IMR-90 (cell line): ENCODE measurements around the gene DEK. TPM values are rescaled to one million over a fixed set of nuclear protein-coding genes. Genes with fewer than 3 reads are reported as not detected.
"Not testable (repeated sequence)": the region's sequence is repeated elsewhere in the genome, so short reads cannot be mapped to it uniquely, and the experiment has no call there.

ENCODE experiments used
- ATAC-seq: fragments of 200-7000 bp; cut with Tn5 transposase; 2 replicates; pipeline ENCODE4 v1.9.1; 2020; ENCODE audit warnings: low read depth, mild to moderate bottlenecking, moderate library complexity
- BruUV-seq: library from RNA; stranded (reverse); fragments of 400-500 nt; replicated peaks from 2 replicates; lab custom pipeline; 2021; lab: Mats Ljungman, UMichigan
- CTCF ChIA-PET: fragments of 300-600 bp; formaldehyde crosslinking; extraction: SDS; loops from one replicate; lab custom pipeline; 2021; ENCODE audit warnings: antibody characterized with exemption; lab: Yijun Ruan, JAX
- POLR2A ChIA-PET: fragments of 300-600 bp; sonication (Branson Sonifier 250); formaldehyde crosslinking; loops from one replicate; lab custom pipeline; 2022; ENCODE audit warnings: antibody characterized with exemption; ENCODE audit not compliant: unreplicated experiment; lab: Charles Lee
- DNase-seq: peaks from one replicate; pipeline ENCODE4 v3.0.0; 2013
- H2AFZ ChIP-seq: replicated peaks from 2 replicates; pipeline ENCODE3; 2013; ENCODE audit warnings: low read length, mild to moderate bottlenecking; ENCODE audit not compliant: poor library complexity
- H2AK5ac ChIP-seq: 2 replicates; pipeline ENCODE4 v1.6.1; 2013; ENCODE audit warnings: low read depth, low read length, inconsistent platforms
- H2AK9ac ChIP-seq: replicated peaks from 2 replicates; pipeline ENCODE3; 2013; ENCODE audit warnings: mild to moderate bottlenecking, low read depth, low read length, moderate library complexity; ENCODE audit not compliant: poor library complexity
- H2BK120ac ChIP-seq: 2 replicates; pipeline ENCODE4 v1.6.1; 2013; ENCODE audit warnings: low read depth, low read length, inconsistent platforms
- H2BK15ac ChIP-seq: 3 replicates; pipeline ENCODE4 v1.6.1; 2013; ENCODE audit warnings: low read depth, low read length, inconsistent platforms
- H2BK20ac ChIP-seq: 2 replicates; pipeline ENCODE4 v1.6.1; 2013; ENCODE audit warnings: low read depth, mild to moderate bottlenecking, inconsistent platforms, low read length, moderate library complexity
- H2BK5ac ChIP-seq: 2 replicates; pipeline ENCODE4 v1.6.1; 2013; ENCODE audit warnings: mild to moderate bottlenecking, low read depth, low read length, inconsistent platforms; ENCODE audit not compliant: poor library complexity, severe bottlenecking
- H3K14ac ChIP-seq: replicated peaks from 2 replicates; pipeline ENCODE4 v1.6.1; 2013; ENCODE audit warnings: low read depth, low read length, inconsistent platforms
- H3K18ac ChIP-seq: 2 replicates; pipeline ENCODE4 v1.6.1; 2013; ENCODE audit warnings: low read depth, low read length, control low read depth
- H3K23ac ChIP-seq: 2 replicates; pipeline ENCODE4 v1.6.1; 2013; ENCODE audit warnings: low read depth, low read length, inconsistent platforms
- H3K27ac ChIP-seq: 2 replicates; pipeline ENCODE4 v1.5.1; 2013; ENCODE audit warnings: mild to moderate bottlenecking, control low read depth, low read length; ENCODE audit not compliant: insufficient read depth
- H3K27me3 ChIP-seq: 2 replicates; pipeline ENCODE4 v1.6.1; 2013; ENCODE audit warnings: low read length; ENCODE audit not compliant: control insufficient read depth, insufficient read depth
- H3K36me3 ChIP-seq: 2 replicates; pipeline ENCODE4 v1.6.1; 2013; ENCODE audit warnings: low read length, mixed read lengths; ENCODE audit not compliant: control insufficient read depth, insufficient read depth
- H3K4ac ChIP-seq: 2 replicates; pipeline ENCODE4 v1.6.1; 2013; ENCODE audit warnings: low read depth, low read length, inconsistent platforms
- H3K4me1 ChIP-seq: 2 replicates; pipeline ENCODE4 v1.6.1; 2013; ENCODE audit warnings: low read length, mixed read lengths; ENCODE audit not compliant: control insufficient read depth, insufficient read depth
- H3K4me2 ChIP-seq: 2 replicates; pipeline ENCODE4 v1.6.1; 2013; ENCODE audit warnings: low read depth, mild to moderate bottlenecking, control low read depth, low read length, moderate library complexity
- H3K4me3 ChIP-seq: 2 replicates; pipeline ENCODE4 v1.5.1; 2013; ENCODE audit warnings: low read depth, mild to moderate bottlenecking, control low read depth, low read length, moderate library complexity; ENCODE audit not compliant: insufficient read depth
- H3K56ac ChIP-seq: 2 replicates; pipeline ENCODE4 v1.6.1; 2013; ENCODE audit warnings: low read length, inconsistent platforms; ENCODE audit not compliant: insufficient read depth; ENCODE audit errors: extremely low read depth
- H3K79me1 ChIP-seq, 2 experiments: 2 replicates each; pipeline ENCODE4 v1.6.1; 2013; ENCODE audit warnings: low read length in 2 of 2, inconsistent platforms in 1 of 2, low read depth in 1 of 2
- H3K9ac ChIP-seq: 2 replicates; pipeline ENCODE4 v1.6.1; 2013; ENCODE audit warnings: low read depth, low read length, control low read depth
- H3K9me1 ChIP-seq: 2 replicates; pipeline ENCODE4 v1.6.1; 2013; ENCODE audit warnings: low read length, inconsistent platforms; ENCODE audit not compliant: insufficient read depth
- H3K9me3 ChIP-seq: 2 replicates; pipeline ENCODE4 v1.6.1; 2013; ENCODE audit warnings: low read length; ENCODE audit not compliant: control insufficient read depth, insufficient read depth
- H4K20me1 ChIP-seq: 2 replicates; pipeline ENCODE4 v1.6.1; 2013; ENCODE audit warnings: low read length, inconsistent platforms; ENCODE audit not compliant: insufficient read depth
- H4K5ac ChIP-seq: 2 replicates; pipeline ENCODE4 v1.6.1; 2013; ENCODE audit warnings: mild to moderate bottlenecking, low read depth, low read length, control low read depth
- H4K8ac ChIP-seq, 2 experiments: 2 replicates each; pipeline ENCODE4 v1.6.1; 2013; ENCODE audit warnings: low read depth in 2 of 2, low read length in 2 of 2, control low read depth in 1 of 2, inconsistent platforms in 1 of 2
- H4K91ac ChIP-seq: 2 replicates; pipeline ENCODE4 v1.6.1; 2013; ENCODE audit warnings: low read depth, low read length, inconsistent platforms; ENCODE audit not compliant: insufficient read depth
- WGBS, 2 experiments: methylation state at CpG; one replicate each; pipeline versions ENCODE4 v1.1.5 to v1.1.7; 2013; ENCODE audit warnings: missing lambda C conversion rate in 2 of 2; ENCODE audit not compliant: insufficient read length in 1 of 2; ENCODE audit errors: extremely low coverage in 2 of 2; 5-methylcytosine and 5-hydroxymethylcytosine counted together
- dilution Hi-C: fragments of 300-500 bp; cut with HindIII; formaldehyde crosslinking; loops from one replicate; pipeline ENCODE4 v1.14.3; 2018; ENCODE audit warnings: low sequenced_read_pairs; ENCODE audit not compliant: unreplicated experiment
- in situ Hi-C: fragments of 300-500 bp; cut with MboI; formaldehyde crosslinking; loops from 3 replicates; pipeline ENCODE4 v1.14.3; 2019; ENCODE audit warnings: low sequenced_read_pairs, inconsistent platforms, mixed read lengths
- intact Hi-C: fragments of 100-400 bp; cut with micrococcal nuclease; formaldehyde crosslinking; loops from 2 replicates; pipeline ENCODE4 v1.10.0; 2022
- polyA plus RNA-seq, 3 experiments: library from polyadenylated mRNA; depleted of rRNA; stranded (reverse); fragments of >200 nt; gene quantifications; 2 replicates each; pipeline ENCODE4 v1.2.3, GENCODE V29; 2012; ENCODE audit warnings: low replicate concordance in 1 of 3
- total RNA-seq: library from RNA; depleted of rRNA; stranded (reverse); fragments of >200 nt; gene quantifications from 2 replicates; pipeline ENCODE4 v1.2.3, GENCODE V29; 2012

DEK gene
- total and polyA plus RNA-seq, 2 of the 4 experiments (the other 2 are of a cell fraction): 33.5 to 37.1 TPM

GRCh38 chr6:18226451-18227105 lies 37.8 kb downstream of the DEK start:
- H3K27me3 ChIP-seq, H3K14ac ChIP-seq, H4K20me1 ChIP-seq, H3K9me3 ChIP-seq, CTCF ChIA-PET, H2AK5ac ChIP-seq, H4K91ac ChIP-seq, intact Hi-C loops, H3K56ac ChIP-seq, H3K9ac ChIP-seq, H4K5ac ChIP-seq, H2BK15ac ChIP-seq, H2AFZ ChIP-seq, dilution Hi-C loops, H3K4me3 ChIP-seq, H3K4me2 ChIP-seq, H3K18ac ChIP-seq, in situ Hi-C loops, H3K23ac ChIP-seq, H2BK20ac ChIP-seq, H3K9me1 ChIP-seq, BruUV-seq, H4K8ac ChIP-seq, H2BK120ac ChIP-seq, H3K4me1 ChIP-seq, POLR2A ChIA-PET, H2AK9ac ChIP-seq: not testable (repeated sequence)
- DNase-seq: peak; percentile 64
- Histone ChIP-seq H2BK5ac (peak overlapping the region; percentile 43), H3K4ac (0 out of 2 replicates have a peak overlapping the region, but pooled peaks have one; percentile 35), H3K79me1 (peaks cover 7 to 21% of the 10 kb centered on the region in 2 experiments), H3K27ac (peak overlapping the region; percentile 56; the same call in 1 of the 2 replicates), H3K36me3 (peaks cover 17% of the 10 kb centered on the region)
- peak; percentile 89 for ATAC-seq
- 100% methylated on average over 1 of the region's 5 CpGs; no CpG with 5 or more reads in 1 of the 2 experiments for WGBS, 2 experiments
